K562 (cell line): Measurements from ENCODE around the gene RNPEP. TPM values are rescaled to one million over a fixed set of nuclear protein-coding genes. Genes with fewer than 3 reads are reported as not detected.

ENCODE experiments used
- CREB3L1 ChIP-seq: fragments of 450-650 bp; IDR thresholded peaks from 2 replicates; pipeline ENCODE4 v1.6.1; 2014; ENCODE audit warnings: low read depth, mild to moderate bottlenecking, moderate library complexity, borderline replicate concordance
- FOXK2 ChIP-seq, 2 experiments: fragments of 450-650 bp; IDR thresholded peaks in 1 of 2; conservative IDR thresholded peaks in 1 of 2; 2 replicates each; pipeline ENCODE4 v1.6.1; 2016; ENCODE audit warnings: low read depth in 2 of 2, mild to moderate bottlenecking in 1 of 2
- MTA1 ChIP-seq: fragments of 450-650 bp; IDR thresholded peaks from 2 replicates; pipeline ENCODE4 v1.6.1; 2017; ENCODE audit warnings: borderline replicate concordance
- RFX5 ChIP-seq: IDR thresholded peaks from 2 replicates; pipeline ENCODE4 v1.6.1; 2011; ENCODE audit warnings: low read depth, mild to moderate bottlenecking, improper control_type of control experiment, low read length
- RREB1 ChIP-seq: fragments of 250-450 bp; sonication (Bioruptor Pico); IDR thresholded peaks from 2 replicates; pipeline ENCODE4 v1.4.0; 2020
- polyA plus RNA-seq, 8 experiments: library from polyadenylated mRNA; depleted of rRNA in 4 of 8; stranded (reverse) in 5 of 8; unstranded in 3 of 8; fragments of >200 nt; fragmentation: Nextera tagmentation in 2 of 8; fragmentation: Illumina TruSeq in 1 of 8; extraction: Ambion mirVana in 2 of 8; extraction: Trizol in 1 of 8; gene quantifications; 2 replicates each; pipeline versions ENCODE4 v1.2.1 to v1.2.3, GENCODE V29; 2011 to 2014; ENCODE audit warnings: inconsistent platforms in 1 of 8, missing spikeins in 1 of 8
- total RNA-seq, 7 experiments: library from RNA; depleted of rRNA in 6 of 7; stranded (reverse); fragments of >200 nt in 6 of 7; fragmentation: Illumina TruSeq in 2 of 7; extraction: Trizol in 2 of 7; gene quantifications; 2 replicates each; pipeline versions ENCODE4 v1.2.1 to v1.2.3, GENCODE V29; 2011 to 2021; ENCODE audit warnings: low replicate concordance in 1 of 7

RNPEP gene
- total and polyA plus RNA-seq, 9 of the 15 experiments (the other 6 are each of a cell fraction or from before 2014, with no cell fraction given): 27.5 to 131 (median 63.4) TPM

- TF ChIP-seq RREB1 (CRISPR knock-in tag) (no peak), FOXK2 (conservative IDR thresholded peaks at IDR 0.05 in 1 of 2, IDR thresholded peaks at IDR 0.05 in 1 of 2; ENCODE audit: low read depth in 2 of 2) (0 out of 4 replicates have a peak, but pooled peaks of 1 of the 2 experiments have one; percentile 11), CREB3L1 (no peak), MTA1 (no peak), RFX5 (no peak)
Observed at GRCh38 chr1:202029171-202029665, 46.8 kb downstream of the RNPEP start (continued).
